Mucosa of descending colon (tissue), 3 donors: ENCODE results near the gene ANO8. TPM values are rescaled to one million over a fixed set of nuclear protein-coding genes. Genes with fewer than 3 reads are reported as not detected.
A peak's percentile ranks its signal among the peaks of the same experiment; 100 is the strongest.
"Not testable (repeated sequence)": the region's sequence is repeated elsewhere in the genome, so short reads cannot be mapped to it uniquely, and the experiment has no call there.

ENCODE experiments used
- ATAC-seq: fragments of 200-7000 bp; cut with Tn5 transposase; one replicate; pipeline ENCODE4 v1.9.1; 2020; ENCODE audit warnings: mild to moderate bottlenecking, moderate library complexity
- DNase-seq, 3 donors: peaks; one replicate each; pipeline ENCODE4 v3.0.0-alpha.2; 2020
- H3K36me3 ChIP-seq: fragments of 200-600 bp; one replicate; pipeline ENCODE4 v1.8.0; 2021; ENCODE audit warnings: low read depth, mild to moderate bottlenecking
- H3K4me1 ChIP-seq: fragments of 200-600 bp; one replicate; pipeline ENCODE4 v1.8.0; 2021; ENCODE audit warnings: low read depth, mild to moderate bottlenecking
- H3K4me3 ChIP-seq: fragments of 200-600 bp; one replicate; pipeline ENCODE4 v1.8.0; 2021; ENCODE audit warnings: mild to moderate bottlenecking
- H3K9me3 ChIP-seq: fragments of 200-600 bp; one replicate; pipeline ENCODE4 v1.8.0; 2021; ENCODE audit warnings: mild to moderate bottlenecking
- intact Hi-C, 2 donors: fragments of 100-400 bp; cut with DNase I in 1 of 2; cut with micrococcal nuclease in 1 of 2; formaldehyde crosslinking; loops; one replicate each; pipeline versions ENCODE4 v1.11.0 to v1.11.1; 2022; cut with DNase I, micrococcal nuclease
- total RNA-seq, 3 donors: library from RNA; stranded (reverse); fragmentation: NEBNext Ultra II Directional in 2 of 3; extraction: Animal tissue kit (Norgen Biotek cat#: 25700) in 2 of 3; gene quantifications; one replicate each; pipeline versions ENCODE4 v1.2.1 to v1.2.4, GENCODE V29; 2021 to 2023
- TF ChIP-seq, protein P1 (sequence below): fragments of 200-600 bp; IDR thresholded peaks from one replicate; pipeline ENCODE4 v1.8.0; 2022; ENCODE audit warnings: antibody characterized with exemption, mild to moderate bottlenecking
- donor health status: DM: no; HTN: no; CAD: no; lungs with moderate emphysema.
- donor health status: DM: no; HTN: no; CAD: no.
- donor health status: DM: no; HTN: yes; CAD: no.

ANO8 gene
- total RNA-seq, 3 donors from 2014 or later = 7.1 to 9.4 (median 8.6) TPM

DNA sequence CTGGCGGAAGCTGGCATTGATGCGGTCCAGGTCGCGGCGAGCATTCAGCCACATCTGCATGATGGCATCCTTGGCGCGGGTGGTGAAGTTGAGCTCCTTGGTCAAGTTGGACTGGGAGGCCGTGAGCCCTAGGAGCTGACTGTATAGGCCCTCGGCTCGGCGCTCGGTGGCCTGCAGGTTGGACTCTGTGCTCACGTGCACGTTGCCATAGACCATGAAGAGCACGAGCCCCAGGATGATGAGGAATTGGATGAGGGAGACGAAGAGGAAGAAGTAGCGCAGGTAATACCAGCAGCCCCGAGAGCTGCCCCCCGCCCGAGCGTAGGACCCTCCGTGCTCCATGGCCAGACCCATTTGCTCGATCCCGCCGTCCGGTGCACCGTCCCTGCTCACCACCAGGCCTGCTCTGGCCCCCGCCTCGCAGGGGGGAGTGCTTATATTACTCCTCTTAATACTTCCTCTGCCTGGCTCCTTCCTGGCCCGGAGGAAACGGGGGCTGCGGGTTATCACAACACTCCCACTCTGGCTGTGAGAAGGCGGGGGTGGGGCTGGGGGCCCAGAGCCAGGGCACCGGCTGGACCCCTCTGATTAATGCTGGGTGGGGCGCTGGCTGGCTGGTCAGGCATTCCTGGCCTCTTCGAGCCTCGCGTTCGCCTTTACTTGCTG, 42.4 kb upstream of the ANO8 start, which contains the start of gene PLVAP:
PLVAP (minus strand) TSS at position 408 of the 666 bp plus-strand sequence; CDS start at position 354, 54 bp downstream.
- ATAC-seq (no peak), DNase-seq (no peak)
- TF ChIP-seq, protein P1, sequence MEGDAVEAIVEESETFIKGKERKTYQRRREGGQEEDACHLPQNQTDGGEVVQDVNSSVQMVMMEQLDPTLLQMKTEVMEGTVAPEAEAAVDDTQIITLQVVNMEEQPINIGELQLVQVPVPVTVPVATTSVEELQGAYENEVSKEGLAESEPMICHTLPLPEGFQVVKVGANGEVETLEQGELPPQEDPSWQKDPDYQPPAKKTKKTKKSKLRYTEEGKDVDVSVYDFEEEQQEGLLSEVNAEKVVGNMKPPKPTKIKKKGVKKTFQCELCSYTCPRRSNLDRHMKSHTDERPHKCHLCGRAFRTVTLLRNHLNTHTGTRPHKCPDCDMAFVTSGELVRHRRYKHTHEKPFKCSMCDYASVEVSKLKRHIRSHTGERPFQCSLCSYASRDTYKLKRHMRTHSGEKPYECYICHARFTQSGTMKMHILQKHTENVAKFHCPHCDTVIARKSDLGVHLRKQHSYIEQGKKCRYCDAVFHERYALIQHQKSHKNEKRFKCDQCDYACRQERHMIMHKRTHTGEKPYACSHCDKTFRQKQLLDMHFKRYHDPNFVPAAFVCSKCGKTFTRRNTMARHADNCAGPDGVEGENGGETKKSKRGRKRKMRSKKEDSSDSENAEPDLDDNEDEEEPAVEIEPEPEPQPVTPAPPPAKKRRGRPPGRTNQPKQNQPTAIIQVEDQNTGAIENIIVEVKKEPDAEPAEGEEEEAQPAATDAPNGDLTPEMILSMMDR = no peak
- no peaks in the 10 kb centered on the region for H3K4me1 ChIP-seq
- intact Hi-C loops = no loop called here
- no peaks in the 10 kb centered on the region for H3K36me3 ChIP-seq
- H3K4me3 ChIP-seq = no peak within 1 kb of the TSS
- H3K9me3 ChIP-seq = no peaks in the 10 kb centered on the region

DNA sequence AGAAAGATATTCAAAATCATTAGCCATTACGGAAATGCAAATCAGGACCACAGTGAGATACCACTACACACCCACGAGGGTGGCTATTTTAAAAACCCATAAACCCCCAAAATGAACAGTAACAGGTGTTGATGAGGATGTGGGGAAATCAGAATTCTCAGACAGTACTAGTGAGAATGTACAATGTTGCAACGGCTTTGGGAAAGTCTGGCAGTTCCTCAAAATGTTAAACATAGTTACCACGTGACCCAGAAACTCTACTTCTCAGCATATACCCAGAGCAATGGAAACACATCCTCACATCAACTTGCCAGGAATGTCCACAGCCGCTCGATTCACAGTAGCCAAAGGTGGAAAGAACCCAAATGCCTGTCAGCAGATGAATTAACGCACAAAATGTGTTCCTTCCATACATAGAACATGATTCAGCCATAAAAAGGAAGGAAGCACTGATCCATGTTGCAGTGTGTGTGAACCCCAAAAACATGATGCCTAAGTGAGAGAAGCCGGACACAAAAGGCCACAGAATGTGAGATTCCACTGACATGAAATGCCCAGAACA, 35.5 kb upstream of the ANO8 start:
- DNase-seq = peak in 1 of 3 donors; percentile 28
- peak; percentile 59 for ATAC-seq
- TF ChIP-seq, protein P1 = no peak
- Histone ChIP-seq H3K4me3 (no peak overlapping the region), H3K4me1 (no peaks in the 10 kb centered on the region), H3K36me3 (no peaks in the 10 kb centered on the region), H3K9me3 (no peaks in the 10 kb centered on the region)
- intact Hi-C loops = no loop called here

DNA sequence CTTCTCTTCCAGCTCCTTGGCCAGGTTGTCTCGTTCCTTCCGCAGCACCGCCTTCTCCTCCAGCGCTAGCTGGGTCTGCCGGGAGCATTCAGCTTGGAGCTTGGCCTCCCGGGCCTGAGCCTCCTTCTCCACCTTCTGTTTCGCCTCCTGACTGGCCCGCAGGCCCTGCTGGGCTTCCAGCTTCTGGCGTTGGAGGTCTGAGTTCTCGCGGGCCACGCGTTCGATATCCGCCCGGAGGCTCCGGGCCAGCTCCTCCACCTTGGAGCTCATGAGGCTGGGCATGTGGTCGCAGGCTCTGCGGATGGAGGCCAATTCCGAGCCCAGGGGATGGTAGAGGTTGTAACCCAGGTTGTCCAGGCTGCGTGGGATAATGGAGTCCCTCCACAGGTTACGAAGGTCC, 30.7 kb upstream of the ANO8 start:
- Histone ChIP-seq H3K9me3 (no peaks in the 10 kb centered on the region), H3K4me3 (no peak overlapping the region), H3K4me1 (no peaks in the 10 kb centered on the region), H3K36me3 (no peaks in the 10 kb centered on the region)
- intact Hi-C loops = no loop called here
- TF ChIP-seq, protein P1 = no peak
- ATAC-seq (no peak), DNase-seq (no peak)

DNA sequence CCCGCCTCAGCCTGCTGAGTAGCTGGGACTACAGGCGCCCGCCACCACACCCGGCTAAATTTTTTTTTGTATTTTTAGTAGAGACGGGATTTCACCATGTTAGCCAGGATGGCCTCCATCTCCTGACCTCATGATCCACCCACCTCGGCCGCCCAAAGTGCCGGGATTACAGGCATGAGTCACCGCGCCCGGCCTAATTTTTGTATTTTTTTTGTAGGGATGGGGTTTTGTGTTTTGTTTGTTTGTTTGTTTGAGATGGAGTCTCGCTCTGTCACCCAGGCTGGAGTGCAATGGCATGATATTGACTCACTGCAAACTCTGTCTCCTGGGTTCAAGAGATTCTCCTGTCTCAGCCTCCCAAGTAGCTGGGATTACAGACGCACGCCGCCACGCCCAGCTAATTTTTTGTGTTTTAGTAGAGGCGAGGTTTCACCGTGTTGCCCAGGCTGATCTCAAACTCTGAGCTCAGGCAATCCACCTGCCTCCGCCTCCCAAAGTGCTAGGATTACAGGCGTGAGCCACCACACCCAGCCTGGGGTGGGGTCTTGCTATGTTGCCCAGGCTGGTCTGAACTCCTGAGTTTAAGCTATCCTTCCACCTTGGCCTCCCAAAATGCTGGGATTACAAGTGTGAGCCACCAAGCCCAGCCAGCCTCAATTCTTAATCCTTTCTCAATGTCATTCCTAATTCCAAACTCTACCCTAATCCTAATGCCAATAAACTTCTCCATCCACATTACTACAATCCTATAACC, 29.4 kb upstream of the ANO8 start:
- H3K36me3 ChIP-seq, H3K4me1 ChIP-seq, DNase-seq, H3K9me3 ChIP-seq, H3K4me3 ChIP-seq, ATAC-seq, intact Hi-C loops: not testable (repeated sequence)

DNA sequence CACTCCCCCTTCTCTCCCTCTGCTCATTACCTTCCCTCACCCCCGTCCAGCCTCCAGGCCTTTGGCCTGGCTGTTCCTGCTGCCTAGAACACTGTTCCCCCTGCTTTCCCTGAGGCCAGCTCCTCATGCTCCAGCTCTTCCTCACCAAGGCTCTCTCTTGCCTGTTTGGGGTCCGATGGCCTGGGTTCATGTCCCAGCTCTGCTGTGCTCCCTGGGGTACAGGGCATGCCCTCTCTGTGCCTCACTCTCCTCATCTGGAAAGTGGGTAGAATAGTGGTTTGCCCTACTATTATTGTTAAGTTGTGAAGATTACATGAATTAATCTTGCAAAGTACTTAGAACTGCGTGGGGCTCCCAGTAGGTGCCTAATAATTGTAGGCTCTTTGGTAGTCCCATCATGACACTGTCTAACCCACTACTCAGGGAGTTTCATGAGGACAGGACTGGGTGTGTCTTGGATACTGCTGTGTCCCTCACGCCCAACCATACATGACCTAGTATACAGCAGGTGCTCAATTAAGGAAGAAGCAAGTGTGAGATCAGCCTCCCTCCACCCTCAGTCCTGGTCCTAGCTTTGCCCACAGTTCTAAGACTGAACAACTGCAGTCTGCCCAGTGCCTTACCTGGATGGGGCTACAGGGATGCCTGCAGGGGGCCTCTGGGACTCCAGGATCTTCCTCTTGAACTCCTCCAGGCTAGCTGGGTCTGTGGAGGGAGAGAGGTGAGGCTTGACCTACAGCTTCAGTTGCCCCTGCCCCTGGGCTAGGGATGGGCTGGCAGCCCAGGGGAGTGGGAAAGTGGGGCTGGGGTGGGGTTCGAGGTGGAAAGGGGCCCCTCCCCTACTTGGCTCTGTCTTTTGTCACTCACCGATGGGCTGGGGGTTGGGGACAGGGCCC, 25.5 kb upstream of the ANO8 start:
- intact Hi-C loops = no loop called here
- Histone ChIP-seq H3K9me3 (no peaks in the 10 kb centered on the region), H3K36me3 (no peaks in the 10 kb centered on the region), H3K4me1 (no peaks in the 10 kb centered on the region), H3K4me3 (no peak overlapping the region)
- no peak for DNase-seq
- TF ChIP-seq, protein P1 = no peak
- no peak for ATAC-seq
